Stimulated activated CD8-positive, alpha-beta memory T cell treated with anti-CD3 and anti-CD28 coated beads, Interleukin-4, amount 100 ng/mL, for 48 hours (primary cell): Measurements from ENCODE around the gene YY1.
A peak's percentile ranks its signal among the peaks of the same experiment; 100 is the strongest.
"Not testable (repeated sequence)": the region's sequence is repeated elsewhere in the genome, so short reads cannot be mapped to it uniquely, and the experiment has no call there.

ENCODE experiments used
- DNase-seq: peaks from one replicate; pipeline ENCODE4 v3.0.0-alpha.2; 2020

Gene YY1

DNA sequence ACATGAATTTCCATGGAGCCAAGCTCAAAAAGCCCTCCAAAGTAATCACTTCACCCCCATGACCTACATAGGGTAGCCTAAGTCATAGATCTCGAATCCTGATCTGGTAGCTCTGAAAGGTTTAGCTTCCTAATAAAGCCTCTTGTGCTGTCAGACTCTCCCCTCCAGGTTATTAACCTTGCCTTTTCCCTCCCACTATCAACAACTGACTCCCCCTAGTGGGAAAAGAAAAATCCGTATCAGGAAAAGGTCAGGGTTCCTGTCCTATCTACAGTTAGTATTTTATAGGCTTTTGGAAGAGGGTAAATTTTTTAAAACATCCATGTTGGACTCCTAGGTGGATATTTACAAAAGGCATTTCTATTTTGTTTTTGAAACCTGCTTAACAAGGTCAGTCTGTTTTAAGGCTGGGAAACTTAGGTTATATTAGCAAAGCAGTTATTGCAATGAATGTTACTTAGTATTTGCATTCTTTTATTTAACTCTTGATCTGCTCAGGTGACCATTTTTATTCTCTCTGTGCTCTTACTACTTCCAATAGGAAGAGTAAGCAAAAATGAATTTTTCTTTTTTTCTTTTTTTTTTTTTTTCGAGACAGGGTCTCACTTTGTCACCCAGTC lies 8.0 kb downstream of the YY1 start:
- DNase-seq: no peak

DNA sequence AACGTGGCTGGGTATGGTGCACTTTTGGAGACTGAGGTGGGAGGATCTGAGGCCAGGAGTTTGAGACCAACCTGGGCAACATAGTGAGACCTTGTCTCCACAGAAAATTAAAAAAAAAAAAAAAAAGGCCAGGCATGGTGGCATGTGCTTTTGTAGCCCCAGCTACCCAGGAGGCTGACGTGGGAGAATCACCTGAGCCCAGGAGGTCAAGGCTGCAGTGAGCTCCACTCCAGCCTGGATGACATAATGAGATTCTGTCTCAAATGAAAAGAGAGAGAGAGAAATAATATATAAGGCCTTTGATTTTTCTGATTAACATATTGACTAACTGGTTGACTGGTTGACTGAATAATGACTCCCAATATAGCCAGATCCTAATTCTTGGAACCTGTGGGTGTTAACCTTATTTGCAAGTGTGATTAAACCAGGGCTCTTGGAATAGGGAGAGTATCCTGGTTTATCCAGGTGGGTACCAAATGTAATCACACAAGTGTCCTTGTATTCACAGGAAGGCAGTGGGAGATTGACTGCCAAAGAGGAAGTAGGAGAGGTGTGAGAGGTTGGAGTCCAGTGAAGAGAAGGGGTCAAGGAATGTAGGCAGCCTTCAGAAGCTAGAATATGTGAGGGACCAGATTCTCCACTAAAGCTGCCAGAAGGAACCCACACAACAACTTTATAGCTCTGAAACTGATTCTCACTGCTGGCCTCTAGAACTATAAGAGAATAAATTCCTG lies 12.0 kb downstream of the YY1 start:
- DNase-seq: no peak

DNA sequence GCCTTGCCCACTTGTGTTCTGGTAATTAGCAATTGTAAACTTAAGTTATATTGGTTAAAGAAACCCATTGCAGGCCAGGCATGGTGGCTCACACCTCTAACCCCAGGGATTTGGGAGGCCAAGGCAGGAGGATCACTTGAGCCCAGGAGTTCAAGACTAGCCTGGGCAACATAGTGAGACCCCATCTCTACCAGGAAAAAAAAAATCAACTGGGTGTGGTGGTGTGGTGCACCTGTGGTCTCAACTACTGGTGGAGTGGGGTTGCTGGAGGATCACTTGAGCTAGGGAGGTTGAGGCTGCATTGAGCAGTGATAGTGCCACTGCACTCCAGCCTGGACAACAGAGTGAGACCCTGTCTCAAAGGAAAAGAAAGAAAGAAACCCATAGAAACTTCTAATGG lies 13.7 kb downstream of the YY1 start:
- DNase-seq: no peak

DNA sequence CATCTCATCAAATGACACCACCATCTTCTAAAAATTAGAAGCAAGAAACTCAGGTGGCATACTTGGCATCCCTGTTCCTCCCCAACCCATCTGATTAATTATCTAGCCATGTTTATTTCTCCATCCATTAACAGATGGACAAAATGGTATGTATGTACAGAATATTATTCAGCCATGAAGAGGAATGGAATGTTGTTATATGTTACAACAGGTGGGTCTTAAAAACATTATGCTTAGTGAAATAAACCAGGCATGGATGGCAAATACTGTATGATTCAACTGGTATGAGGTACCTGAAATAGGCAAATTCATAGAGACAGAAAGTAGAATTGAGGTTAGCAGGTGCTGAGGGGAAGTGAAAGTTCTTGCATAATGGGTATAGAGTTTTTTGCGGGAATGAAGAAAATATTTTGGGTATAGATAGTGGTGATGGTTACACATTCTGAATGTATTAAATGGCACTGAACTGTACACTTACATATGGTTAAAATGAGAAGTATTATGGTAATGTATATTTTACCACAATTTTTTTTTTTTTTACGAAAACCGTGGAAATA lies 17.5 kb downstream of the YY1 start:
- DNase-seq: no peak

DNA sequence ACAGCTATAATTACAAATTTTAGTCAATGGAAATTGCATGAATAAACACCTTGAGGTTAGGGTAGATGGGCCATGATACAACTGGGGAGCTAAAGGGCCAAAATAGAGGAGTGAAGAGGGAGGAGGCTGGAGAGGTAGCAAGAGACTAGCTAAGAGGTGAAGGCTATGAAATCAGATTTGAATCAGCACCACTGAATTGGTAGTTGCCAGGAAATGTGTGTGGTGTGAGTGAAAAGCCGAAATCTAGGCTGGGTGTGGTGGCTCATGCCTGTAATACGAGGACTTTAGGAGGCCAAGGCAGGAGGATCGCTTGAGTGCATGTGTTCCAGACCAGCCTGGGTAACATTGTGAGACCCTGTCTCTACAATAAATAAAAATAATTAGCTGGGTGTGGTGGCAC lies 22.7 kb downstream of the YY1 start:
- peak; percentile 61 for DNase-seq

DNA sequence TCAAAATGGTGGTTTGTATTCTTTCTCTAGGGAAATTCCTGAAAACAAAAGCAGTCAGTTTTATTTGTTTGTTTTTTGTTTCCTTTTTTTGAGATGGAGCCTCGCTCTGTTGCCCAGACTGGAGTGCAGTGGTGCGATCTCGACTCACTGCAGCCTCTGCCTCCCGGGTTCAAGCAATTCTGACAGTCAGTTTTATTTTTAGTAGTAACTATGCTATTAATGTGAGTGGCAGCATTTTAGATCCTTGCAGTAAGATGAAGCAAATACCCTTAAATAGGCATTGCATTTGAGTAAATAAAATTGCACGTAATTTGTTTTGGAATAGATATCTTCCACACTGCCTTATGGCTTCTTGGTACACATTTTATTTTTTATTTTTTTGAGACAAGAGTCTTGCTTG lies 23.6 kb downstream of the YY1 start:
- DNase-seq: no peak

DNA sequence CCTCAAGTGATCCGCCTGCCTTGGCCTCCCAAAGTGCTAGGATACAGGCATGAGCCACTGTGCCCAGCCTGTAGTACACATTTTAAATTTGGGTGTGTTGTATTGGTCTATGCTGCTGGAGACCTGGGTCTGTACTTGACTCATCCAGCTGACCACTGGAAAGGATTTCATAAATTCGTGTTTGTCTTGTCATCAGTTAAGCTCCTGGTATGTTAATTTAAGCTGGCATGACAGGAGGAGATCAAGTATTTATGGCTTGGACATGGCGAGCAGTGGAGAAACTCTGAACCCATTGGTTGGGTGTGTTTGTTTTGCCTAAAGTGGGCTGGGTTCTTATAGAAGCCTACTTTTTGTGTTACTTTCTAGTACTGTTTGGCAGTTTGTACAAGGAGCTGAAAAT lies 24.2 kb downstream of the YY1 start:
- no peak for DNase-seq

DNA sequence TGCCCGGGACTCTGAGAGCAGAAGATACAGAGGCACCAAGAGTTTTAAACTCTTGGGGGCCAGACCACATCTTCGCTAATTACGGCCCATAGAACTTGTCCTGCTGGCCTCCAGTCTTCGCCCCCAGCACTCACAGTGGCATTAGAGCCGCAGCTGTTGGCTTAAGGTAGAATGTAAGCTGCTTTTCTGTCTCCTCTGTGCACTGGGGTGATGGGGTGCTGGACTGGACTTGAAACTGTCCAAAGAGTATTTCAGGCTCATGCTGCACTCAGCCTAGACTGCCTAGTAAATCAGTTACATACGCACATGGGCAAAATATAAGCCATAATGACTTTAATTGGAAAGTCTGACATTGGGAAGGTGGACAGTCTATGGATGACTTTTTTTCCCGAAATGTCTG lies 29.0 kb downstream of the YY1 start:
- no peak for DNase-seq

DNA sequence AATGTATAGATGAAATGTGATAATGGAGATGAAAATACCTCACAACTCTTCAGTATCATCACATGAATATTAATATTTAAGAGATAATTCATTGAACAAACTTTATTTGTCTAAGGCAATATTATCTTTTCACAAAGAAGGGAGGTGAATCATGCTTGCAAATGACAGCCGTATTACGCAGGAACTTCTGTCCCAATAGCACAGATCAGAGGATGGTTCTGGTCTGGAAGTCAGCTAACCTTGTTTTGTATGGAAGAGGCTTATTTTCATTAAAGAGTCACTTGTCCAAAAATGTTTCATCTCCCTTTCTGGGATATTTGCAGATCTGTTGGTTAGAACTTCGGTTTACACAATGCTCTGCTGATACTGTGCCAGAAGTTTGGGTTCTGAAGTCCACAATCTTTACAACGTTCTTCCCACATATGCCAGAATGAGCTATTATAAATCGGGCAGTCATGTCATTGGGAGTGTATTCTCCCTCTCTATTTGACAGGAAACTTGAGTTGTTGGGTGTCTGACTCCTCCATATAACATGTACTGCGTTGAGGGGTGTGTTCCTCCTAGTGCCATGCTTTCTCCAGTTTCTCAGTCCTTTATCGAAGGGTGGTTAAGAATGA lies 29.8 kb downstream of the YY1 start:
- no peak for DNase-seq

DNA sequence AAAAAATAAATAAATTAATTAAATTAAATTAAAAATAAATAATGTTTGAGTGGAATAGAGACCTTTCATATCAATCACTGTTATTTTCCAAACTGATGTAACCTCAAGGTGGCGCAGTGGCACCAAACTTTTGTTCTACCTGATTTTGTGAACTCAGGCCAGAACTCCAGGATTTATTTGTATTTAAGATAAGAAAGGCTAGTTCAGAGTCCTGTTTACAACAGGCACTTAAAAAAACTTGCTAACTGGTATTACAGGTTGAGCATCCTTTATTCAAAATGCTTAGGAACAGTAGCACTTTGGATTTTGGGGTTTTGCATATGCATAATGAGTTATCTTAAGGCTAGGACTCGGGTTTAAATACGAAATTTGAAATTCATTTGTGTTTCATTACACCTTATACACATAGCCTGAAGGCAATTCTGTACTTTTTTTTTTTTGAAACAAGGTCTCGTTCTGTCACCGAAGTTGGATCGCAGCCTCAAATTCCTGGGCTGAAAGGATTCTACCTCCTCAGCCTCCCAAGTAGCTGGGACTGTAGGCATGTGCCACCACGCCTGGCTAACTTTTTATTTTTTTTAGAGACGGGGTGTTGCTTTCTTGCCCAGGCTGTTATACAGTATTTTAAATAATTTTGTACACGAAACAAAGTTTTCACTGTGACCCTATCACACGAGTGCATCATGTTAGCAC lies 32.4 kb downstream of the YY1 start:
- no peak for DNase-seq

DNA sequence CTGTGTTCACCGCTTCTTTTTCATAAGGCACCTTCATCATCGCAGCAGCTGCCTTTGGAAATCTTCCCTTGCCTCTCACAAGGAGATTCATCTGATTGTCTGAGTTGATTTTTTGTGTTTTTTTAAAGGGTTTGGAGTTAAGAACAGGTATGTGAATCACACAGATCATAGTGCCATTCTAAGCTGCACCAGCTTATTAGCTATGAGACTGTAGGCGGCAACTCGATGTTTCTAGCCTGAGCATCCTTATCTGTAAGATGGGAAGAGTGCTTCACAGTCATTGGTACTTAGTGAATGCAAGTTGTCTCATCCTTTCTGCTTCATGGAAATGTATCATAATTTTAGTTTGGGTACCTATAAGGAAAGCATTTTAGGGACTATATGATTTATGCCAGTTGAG lies 35.3 kb downstream of the YY1 start:
- no peak for DNase-seq

DNA sequence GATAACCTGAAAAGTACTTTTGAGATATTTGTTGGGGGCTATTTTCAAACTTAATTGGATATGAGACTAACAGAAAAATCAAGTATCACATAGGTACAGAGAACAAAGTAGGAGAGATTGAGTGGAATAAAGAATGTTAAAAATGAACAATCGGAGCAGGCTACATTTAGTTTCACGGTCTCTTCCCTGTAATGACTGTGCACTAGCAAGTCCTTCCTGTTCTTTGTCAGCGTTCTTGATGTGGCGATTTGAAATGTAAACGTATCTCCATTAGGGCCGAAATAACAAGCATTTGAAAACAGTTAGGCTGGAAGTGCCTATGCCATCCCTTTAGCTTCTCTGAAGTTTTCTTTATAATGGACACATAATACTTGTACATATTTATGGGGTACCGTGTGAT lies 36.3 kb downstream of the YY1 start:
- DNase-seq: no peak

DNA sequence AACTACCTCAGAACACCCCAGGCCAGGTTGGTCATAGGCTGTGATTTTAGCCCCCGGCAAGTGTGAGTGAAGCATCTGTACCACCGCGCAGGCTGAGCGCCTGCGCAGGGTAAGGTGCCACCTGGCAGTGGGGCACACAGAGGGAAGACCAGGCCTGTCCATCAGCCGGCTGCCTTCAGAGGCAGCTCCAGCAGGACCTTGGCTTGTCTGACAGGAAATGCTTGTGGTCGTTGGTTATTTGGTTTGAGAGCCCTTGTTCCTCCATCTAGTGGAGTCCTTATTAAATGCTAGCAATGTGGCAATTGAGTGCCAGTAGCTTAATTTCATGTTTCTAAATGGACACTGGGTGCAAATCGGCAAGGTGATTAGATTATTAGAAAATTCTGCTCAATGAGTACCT lies 39.8 kb downstream of the YY1 start:
- no peak for DNase-seq

DNA sequence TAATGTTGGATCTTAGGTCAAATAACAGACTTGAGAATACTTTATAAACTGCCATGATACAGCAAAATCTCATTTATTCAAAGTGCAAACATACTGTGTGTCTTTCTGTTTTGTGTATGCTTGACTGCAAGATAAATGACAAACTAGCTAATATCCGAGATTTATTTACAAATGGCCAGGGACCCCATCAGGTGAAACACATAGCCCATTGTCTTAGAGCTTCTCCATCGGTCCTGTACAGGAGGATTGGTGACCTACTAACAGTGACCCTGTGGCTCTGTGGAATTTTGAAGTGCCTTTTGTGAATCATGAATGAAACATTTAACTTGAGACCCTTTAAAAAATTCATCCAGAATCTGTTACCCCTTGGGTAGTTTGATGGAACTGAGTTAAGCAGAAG lies 40.2 kb downstream of the YY1 start:
- DNase-seq: no peak

DNA sequence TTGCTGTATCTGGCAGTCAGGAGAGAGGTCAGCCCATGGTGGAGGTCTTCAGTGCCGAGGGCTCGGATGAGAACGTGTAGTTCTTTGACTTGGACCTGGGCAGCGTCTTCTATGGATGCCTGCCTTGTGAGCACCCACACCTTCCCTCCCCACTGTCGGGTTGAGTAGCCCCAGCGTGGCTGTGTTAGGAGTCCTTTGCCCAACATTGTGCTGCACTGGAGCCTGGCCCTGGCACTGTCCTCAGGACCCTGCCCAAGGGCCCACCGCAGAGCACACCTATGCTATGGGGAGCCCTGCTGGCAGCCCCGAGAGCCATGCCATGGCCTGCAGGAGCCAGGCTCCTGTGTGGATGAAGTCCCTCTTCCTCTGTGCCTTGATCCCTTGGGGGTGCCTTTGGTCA lies 40.6 kb downstream of the YY1 start:
- no peak for DNase-seq

DNA sequence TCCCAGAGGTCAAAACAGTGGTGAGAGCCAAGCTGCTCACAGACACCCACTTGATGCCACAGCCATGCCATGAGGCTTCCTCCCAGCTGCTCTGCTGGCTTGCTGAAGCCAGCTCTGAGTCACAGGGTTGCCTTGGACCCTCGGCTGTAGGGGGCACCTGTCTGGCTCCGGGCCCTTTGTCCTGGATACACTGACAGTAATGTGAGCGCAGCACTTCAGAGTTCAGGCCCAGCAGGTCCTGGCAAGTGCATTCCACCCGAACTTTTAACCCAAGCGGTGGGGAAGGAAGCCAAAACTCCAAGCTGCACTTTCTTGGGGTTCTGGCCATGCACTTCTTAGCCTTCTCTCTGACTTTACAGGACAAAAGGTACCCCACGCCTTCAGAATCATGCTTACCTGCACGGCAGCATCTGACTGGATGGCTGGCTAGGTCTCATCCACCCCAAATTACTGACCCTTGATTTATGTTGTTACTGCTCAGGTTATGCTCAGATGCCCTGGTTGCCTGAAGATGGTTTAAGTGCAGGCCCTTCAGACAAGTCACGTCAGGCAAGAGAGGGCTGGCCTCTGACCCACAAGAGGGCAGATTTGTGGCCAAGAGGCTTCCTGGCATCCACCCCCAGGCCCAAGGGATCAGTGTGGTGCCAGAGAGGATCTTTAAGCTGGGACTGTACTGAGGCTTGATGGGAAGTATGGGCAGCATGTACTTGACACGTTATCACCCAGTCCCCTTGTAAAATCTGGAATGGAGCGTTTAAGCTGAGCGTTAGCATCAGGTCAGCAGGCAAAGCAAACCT lies 42.5 kb downstream of the YY1 start:
- no peak for DNase-seq

DNA sequence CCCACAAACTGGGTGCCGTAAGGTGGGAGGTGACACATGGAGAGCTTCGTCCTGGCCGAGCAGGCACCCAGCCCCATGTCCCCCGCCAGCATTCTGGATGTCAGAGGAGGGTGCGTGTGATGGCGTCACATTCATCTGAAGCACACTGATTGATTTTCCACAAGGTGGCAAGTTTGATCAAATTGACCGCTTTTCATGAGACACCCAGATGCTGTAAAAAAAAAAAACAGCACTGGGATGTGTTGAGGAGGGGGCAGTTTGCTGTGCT lies 43.1 kb downstream of the YY1 start:
- no peak for DNase-seq

DNA sequence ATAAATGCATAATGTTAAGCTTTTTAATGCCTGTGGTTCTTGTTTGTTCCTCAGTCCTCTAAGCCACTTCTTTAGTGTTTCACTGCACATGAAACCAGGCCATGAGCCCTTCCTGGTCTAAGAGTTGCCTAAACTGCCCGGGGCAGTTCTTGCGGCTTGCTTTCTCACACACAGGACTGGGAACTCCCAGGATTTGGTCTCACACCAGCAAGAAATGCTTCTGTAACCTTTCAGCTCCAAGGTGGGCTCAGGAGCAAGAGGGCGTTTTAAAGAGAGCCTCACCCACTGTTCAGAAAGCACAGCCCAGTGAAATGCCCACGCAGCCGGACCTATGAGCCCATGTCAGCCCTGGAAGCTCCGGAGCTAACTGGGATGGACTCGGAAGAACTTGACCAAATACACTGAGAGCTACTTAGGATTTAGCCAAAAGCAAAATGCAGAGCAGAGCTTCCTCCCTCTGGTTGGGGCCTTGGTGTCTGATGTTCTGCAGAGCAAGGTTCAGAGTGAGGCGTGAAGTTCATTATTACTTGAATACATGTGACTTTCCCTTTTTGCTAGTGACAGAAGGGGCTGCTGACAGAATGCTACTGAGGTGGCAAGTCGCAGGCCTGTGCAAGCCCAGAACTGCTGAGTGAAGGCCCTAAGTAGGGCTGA lies 43.9 kb downstream of the YY1 start:
- no peak for DNase-seq

DNA sequence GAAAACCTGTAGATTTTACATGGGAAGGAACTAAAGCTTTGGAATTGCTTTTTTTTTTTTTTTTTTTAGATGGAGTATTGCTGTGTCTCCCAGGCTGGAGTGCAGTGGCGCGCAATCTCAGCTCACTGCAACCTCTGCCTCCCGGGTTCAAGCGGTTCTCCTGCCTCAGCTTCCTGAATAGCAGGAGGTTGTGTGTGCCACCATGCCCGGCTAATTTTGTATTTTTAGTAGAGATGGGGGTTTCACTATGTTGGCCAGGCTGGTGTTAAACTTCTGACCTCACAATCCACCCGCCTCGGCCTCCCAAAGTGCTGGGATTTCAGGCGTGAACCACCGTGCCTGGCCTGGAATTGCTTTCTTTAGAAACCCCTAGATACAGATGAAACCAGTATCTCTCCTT lies 44.5 kb downstream of the YY1 start:
- not testable (repeated sequence) for DNase-seq

DNA sequence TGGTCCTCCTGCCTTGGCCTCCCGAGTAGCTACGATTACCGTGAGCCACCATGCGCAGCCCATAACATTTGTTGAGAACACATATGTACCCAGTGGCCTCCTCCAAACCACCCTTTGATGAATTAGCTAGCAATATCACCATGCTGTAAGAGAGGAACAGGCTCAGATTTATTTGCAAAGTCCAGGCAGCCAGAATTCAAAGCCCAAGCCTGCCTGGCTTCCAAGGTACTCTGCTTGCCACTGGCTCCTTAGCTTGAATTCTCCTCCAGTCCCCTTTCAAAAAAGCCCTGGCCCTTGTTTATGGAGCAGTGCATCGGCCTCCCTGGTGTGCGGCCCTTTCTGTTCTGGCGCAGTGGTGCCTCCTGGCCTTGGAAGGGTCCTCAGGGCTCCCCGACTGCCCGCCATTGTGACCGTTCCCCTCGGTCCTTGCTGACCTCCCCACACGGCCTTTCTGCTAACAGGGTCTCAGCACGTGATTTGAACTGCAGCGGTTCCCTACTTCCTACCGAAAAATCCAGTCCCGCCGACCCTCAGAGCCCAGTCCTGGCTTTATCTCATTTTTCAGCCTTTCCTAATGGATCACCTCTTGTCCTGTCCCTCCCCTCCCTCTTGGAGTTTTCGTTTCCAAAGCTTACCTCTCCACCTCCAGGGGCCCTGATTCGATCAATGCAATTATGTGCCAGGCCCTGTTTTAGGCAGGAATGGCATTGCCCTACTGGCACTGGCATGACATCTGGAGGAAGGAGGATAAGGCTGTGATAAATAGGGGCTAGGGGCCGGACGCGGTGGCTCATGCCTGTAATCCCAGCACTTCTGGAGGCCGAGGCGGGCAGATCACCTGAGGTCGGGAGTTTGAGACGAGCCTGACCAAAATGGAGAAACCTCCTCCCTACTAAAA lies 45.3 kb downstream of the YY1 start:
- no peak for DNase-seq
